IMR-90 (cell line): ENCODE measurements around the gene CYTH4.

Experiments
- CEBPB ChIP-seq: IDR thresholded peaks from 2 replicates; pipeline ENCODE4 v1.6.1; 2012; ENCODE audit warnings: low read depth, low read length, improper control_type of control experiment
- MXI1 ChIP-seq: IDR thresholded peaks from 2 replicates; pipeline ENCODE4 v1.6.1; 2012; ENCODE audit warnings: low read depth, mild to moderate bottlenecking, low read length, moderate library complexity, borderline replicate concordance
- TF ChIP-seq, protein P1 (sequence below): conservative IDR thresholded peaks from 2 replicates; pipeline ENCODE4 v1.5.1; 2012; ENCODE audit warnings: mild to moderate bottlenecking, low read depth, low read length, improper control_type of control experiment

- TF ChIP-seq, protein P1, sequence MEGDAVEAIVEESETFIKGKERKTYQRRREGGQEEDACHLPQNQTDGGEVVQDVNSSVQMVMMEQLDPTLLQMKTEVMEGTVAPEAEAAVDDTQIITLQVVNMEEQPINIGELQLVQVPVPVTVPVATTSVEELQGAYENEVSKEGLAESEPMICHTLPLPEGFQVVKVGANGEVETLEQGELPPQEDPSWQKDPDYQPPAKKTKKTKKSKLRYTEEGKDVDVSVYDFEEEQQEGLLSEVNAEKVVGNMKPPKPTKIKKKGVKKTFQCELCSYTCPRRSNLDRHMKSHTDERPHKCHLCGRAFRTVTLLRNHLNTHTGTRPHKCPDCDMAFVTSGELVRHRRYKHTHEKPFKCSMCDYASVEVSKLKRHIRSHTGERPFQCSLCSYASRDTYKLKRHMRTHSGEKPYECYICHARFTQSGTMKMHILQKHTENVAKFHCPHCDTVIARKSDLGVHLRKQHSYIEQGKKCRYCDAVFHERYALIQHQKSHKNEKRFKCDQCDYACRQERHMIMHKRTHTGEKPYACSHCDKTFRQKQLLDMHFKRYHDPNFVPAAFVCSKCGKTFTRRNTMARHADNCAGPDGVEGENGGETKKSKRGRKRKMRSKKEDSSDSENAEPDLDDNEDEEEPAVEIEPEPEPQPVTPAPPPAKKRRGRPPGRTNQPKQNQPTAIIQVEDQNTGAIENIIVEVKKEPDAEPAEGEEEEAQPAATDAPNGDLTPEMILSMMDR = no peak
- TF ChIP-seq CEBPB (no peak), MXI1 (no peak)
Measured at GRCh38 chr22:37342065-37342464, 59.8 kb downstream of the CYTH4 start.
